ELR (cell line): Measurements from ENCODE around the gene BLNK.
"Not testable (repeated sequence)": the region's sequence is repeated elsewhere in the genome, so short reads cannot be mapped to it uniquely, and the experiment has no call there.

ENCODE experiments used
- DNase-seq: peaks from one replicate; pipeline ENCODE4 v3.0.0-alpha.2; 2015; ENCODE audit warnings: low read depth

Gene BLNK

DNA sequence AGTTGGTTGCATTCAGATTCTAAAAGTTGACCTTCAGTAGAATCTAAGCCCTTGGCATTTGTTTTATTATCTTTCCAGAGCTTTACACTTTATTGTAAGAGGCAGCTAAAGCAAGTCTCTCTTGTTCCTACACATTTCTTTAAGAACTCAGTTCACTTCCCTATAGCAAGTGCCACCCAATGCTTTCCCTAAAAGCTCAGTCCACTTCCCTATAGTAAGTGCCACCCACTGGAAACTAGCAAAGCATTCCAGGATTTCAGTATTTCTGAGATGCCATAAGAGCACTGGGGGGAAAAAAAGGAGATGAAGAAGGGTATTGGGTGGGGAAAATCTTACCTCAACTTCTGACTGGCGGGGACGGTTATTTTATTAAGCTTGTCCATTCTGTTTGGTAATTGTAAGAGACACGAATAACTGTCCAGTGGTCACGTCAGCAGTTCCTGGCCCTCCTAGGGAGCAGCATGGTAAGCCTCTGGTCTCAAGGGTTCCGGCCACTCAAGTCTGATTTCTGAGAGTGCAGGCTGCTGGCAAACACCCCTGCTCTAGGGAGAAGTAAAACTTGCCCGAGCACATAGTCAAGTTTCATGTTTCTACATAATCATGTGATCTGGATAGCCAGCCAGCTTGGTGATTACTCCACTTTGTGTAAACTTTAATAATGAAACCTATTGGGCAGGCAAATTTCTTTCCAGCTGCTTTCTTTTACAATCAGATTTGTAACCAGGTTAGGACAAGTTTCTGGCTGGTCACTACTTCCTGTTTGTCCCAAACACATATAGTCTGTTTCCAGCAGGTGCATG, at the start of gene BLNK:
BLNK (minus strand) TSS at position 554 of the 800 bp plus-strand sequence; CDS start at position 383, 171 bp downstream.
- DNase-seq: no peak

DNA sequence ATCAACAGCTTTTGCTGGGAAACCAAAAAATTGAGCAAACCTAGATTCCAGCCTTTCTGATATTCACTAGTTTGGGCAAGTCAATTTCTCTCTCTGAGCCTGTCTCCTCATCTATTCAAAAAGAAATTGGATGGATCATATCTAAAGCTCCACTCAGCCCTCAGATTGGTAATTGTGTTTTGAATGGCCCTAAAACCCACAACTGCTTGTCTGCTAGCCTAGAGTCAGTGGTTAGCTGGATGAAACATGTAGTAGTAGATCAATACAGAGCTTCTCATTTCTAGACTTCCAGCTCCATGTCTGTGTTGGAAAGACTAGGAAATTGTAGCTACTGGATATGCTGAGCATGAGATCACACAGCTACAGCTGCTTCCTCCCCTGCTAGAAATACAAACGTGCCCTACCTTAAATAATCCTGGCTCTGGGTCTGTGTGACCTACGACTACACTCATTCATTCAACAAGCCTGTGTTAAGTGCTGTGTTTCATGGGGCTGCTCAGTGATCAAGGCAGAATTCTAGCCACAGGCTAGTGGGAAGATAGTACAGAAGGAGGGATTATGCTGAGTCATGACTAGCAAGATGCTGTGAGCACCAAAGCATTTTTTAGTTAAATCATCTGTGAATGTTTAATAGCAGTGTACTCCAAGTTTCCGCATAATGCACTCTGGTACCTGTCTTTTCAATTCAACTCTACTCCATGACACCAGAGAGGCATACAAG, 48.5 kb upstream of the BLNK start:
- DNase-seq: no peak

DNA sequence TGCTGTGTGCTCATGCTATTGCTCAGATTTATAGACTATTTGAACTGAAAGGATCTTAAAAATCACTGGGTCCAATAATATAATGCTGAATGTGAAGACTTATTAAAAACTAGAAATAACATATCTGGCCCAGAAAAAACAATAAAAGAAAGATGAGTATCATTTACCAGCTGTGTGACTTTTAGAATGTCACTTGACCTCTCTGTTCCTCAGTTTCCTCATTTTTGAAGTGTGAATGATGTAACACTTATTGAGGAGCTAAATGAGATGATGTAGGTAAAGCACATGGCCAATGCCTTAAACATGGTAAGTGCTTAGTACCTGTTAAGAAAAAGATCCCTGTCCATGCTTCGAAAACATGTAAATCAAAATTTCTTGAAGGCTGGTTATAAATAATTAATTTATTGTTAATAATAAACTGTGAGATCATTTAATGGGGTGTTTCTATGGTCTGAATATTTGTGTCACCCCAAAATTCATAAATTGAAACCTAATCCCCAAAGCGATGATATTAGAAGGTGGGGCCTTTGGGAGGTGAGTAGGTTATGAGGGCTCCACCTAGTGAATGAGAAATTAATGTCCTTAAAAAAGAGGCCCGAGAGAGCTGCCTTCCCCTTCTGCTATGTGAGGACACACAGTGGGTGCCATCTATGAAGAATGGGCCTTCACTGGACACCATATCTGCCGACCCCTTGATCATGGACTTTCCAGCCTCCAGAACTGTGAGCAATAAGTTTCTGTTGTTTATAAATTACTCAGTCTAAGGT, 45.9 kb upstream of the BLNK start:
- DNase-seq: no peak

DNA sequence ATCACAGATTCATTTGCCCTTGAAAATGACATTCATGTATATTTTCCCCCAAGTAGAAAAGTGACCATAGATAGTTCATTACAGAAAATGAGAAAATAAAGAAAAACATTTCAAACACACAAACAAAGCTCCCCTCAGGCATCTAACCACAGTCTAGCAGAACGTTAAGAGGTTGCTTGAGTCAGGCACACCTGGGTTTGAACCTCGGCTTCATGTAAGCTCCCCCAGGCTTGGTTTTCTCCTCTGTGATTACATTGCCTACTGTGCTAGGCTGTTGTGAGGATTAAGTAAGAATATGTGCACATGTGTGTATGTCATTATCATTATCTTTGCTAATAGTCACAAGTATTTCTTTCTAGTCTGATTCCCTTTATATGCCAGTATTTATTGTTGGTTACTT, 42.0 kb upstream of the BLNK start:
- no peak for DNase-seq

DNA sequence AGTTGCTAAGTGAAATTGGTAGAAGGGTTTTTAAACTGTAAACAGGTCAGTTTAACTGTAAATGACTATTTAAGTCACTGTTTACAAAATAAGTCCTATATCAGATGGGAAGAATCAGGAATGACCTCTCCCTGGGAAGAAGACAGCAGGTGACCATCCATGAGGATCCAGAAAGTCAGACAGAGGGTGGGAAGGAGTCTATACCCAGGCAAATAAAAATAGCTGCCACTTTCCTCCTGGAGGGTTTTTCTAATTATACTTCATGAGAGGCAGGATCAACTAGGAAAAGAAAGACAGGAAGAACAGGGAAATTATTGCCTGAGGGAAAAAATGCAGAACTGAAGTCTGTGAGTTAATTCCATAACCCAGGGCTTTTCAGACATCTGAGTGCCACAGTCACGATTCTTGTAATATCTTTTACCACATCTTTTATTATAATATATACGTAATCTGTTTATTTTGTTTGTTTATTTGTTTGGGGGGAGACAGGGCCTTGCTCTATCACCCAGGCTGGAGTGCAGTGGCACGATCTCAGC, 39.9 kb upstream of the BLNK start:
- no peak for DNase-seq

DNA sequence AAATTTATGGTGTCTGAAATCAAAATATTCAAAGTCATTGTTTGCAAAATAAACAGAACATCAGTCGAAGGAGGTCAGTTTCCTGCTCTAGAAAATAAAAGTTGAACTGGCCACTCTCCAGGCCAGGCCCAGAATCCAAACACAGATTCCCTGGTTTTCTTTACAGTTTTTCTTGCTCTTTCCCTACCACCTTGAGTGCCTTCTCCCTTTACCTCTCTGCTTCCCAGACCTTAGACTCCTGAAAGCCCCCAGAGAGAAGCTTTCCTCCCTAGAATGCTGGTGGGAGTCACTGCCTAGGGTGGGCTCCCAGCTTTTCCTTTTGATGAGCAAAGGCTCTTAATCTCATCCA, 38.9 kb upstream of the BLNK start:
- DNase-seq: no peak

DNA sequence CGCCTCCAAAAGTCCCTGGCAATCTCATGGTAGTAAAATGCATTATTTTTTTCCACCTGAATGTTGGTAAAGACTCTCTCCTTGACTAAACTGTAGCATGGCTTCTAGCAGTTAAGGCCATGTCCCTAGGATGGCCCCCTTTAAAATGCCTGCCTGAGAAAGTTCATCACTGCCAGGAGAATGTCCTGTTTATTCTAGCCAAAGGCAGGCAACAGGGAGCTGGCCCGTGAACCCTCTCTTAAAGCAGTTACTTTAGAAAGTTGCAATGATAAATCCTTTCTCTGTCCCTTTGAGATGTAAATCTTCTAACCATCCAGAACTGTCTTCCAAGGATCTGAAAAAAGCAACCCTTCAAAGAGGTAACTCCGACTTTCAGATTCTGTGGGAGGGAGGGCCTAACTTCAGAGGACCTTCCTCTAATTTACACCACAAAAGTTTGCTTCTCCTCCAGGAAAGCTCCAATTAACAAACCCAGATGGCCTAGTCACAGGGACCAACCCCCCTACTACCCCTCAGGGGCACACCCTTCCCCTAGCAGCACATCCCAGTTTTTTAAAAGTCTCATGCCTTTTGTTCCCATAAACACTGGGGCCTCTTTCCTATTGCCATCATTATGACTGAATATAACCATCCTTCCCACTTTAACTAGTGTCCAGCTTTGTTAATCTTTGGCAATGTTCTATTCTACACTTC, 38.4 kb upstream of the BLNK start:
- no peak for DNase-seq

DNA sequence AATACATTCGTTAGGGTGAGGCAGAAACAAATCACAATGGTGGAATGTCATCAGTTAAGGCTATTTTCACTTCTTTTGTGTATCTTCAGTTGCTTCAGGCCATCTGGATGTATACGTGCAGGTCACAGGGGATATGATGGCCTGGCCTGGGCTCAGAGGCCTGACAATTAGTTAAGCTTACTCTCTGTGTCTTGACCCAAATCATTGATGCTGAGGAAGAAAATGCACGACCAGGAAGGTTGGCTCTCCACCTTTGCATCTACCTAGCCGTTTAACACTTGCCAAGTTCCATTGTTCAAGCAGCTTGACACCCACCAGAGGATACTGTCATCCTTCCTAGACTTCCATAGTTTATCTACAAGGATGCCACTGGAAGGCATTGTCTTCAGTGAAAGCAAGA, 37.5 kb upstream of the BLNK start:
- not testable (repeated sequence) for DNase-seq

DNA sequence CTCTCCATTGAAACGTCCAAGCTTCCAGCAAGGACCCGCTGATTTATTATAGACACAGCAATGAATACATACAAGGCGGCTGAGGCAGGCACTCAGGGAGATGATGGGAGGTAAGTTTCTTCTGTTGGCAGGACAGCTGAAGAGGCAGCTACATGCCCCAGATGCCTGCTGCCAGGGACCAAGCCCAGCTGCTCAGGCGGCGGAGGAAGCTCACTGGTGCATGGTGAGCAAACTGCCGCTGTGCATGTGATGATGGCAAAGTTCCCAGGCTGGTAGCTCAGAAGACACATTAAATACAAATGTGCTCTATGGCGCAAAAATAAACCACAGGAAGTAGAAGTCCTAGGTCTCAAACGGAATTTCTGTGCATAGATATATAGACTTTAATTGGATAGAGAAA, 35.1 kb upstream of the BLNK start:
- no peak for DNase-seq

DNA sequence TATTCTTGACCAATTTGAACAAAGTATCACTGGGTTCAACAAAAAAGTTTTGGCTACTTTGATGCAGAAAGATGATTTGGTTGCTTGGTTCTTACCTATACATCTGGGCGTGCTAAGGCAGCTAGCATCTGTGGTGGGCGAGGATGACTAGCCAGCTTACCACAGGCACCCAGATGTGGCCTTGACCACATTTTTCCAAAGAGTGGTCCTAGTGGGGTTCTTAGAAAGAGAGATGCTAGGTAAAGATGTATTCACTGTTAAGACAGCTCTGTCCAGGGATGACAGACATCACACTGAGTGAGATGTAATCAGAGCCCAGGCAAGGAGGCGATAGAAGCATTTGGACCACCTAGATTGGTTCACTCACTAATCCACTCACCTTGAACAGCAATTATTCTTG, 33.6 kb upstream of the BLNK start:
- no peak for DNase-seq

DNA sequence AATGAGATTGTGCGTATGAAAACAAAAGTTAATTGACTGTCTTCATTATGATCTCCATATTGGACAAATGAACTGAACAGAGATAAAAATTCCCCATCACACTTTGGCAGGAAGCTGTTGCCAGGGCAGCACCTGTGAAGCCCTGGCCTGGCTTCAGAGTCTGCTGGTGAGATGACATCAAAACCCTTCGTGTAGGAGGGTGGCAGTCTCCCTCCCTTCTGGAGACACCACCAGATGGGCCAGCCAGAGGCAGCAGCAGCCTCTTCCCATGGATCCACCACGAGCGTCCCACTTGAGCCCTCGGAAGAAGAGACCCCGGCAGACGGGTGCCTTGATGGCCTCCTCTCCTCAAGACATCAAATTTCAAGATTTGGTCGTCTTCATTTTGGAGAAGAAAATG, 32.9 kb upstream of the BLNK start, which contains the start of gene DNTT:
DNTT (plus strand) TSS at position 205 of the 400 bp plus-strand sequence; CDS start at position 269, 64 bp downstream.
- DNase-seq: no peak

DNA sequence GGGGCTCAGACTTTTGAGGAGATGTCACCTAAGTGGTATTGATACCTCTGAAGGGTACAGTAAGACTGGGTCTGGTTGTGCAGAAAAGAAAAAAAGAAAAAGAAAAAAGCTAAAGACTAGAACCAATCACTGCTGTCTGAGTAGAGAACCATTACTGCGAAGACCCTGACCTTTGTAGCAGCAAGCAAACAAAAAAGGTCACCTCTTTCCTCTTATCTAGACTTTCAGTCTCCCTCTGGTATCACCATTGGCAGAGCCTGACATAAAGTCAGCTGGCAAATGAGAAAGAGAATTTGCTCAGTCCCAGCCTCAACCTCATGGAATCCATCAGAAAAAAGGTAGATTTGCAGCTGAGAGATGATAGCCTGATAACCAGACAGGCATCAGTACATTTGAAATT, 30.2 kb upstream of the BLNK start:
- DNase-seq: no peak

DNA sequence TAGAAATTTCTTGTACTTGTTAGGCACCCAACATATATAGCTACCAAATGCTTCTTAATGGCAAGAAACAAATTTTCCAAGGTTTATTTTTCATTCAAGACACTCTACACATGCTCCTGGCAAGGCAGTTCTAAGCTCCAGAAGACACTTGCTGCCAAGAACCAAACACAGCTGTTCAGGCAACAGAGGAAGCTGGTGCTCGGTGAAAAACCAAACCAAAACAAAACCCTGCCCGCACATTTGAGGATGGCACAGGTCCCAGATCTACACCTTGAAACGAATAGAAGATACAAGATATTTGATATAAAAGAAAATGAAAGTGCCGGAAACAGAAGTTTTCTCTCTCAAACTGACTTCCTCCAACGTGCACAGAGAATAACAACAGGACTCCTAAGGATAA, 28.0 kb upstream of the BLNK start:
- DNase-seq: no peak

DNA sequence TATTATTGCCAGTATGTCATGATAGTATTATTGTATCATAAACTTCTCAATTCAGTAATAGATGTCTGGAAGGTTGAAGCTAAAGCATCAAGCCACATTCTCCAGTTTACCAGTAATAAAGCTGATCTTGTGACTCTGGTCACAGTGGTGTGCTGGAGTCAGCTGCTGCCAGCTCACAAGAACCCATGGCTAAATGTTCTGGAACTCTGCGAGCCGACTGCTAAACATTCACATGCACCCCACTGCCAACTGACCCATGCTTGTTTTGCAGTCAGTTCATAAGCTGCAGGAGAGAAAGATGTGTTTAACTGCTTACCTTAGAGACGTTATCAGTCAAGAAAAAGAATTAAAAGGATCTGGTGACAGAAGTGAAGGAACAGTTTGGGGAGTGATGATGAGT, 27.0 kb upstream of the BLNK start:
- DNase-seq: no peak

DNA sequence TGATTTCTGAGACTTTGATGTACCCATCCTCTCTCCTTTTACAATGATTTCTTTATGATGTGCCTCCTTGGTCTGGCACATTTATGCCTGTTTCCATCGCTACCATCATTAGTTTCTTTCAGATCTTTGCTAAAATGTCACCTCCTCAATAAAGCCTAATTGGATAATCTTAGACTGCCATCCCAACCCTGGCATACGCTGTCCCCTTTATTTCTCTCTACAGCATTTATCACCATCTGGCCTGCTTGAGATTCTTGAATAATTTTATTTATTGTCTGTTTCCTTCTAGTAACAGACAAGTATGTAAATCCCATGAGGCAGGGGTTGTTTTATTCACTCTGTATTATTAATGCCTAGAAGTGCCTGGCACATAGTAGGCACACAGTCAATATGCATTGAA, 26.1 kb upstream of the BLNK start:
- DNase-seq: no peak

DNA sequence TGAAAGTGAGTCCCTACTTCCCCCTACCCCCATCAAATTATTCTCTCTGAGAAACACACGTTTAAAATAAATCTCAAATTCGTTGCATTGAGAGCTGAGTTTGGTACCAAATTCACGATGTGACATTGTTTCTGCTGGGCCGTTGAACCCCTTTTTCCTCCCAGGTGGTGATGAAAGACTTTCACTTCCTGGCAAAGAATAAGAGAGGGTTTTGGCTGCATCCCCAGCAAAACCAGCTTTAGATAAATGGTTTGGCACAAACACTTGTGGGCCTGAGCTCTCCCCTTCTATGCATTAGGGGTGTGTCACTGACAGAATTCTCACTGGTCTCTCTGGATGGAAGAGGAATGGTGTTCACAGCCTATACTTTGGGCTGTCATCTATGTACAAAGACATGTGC, 24.1 kb upstream of the BLNK start:
- DNase-seq: no peak

DNA sequence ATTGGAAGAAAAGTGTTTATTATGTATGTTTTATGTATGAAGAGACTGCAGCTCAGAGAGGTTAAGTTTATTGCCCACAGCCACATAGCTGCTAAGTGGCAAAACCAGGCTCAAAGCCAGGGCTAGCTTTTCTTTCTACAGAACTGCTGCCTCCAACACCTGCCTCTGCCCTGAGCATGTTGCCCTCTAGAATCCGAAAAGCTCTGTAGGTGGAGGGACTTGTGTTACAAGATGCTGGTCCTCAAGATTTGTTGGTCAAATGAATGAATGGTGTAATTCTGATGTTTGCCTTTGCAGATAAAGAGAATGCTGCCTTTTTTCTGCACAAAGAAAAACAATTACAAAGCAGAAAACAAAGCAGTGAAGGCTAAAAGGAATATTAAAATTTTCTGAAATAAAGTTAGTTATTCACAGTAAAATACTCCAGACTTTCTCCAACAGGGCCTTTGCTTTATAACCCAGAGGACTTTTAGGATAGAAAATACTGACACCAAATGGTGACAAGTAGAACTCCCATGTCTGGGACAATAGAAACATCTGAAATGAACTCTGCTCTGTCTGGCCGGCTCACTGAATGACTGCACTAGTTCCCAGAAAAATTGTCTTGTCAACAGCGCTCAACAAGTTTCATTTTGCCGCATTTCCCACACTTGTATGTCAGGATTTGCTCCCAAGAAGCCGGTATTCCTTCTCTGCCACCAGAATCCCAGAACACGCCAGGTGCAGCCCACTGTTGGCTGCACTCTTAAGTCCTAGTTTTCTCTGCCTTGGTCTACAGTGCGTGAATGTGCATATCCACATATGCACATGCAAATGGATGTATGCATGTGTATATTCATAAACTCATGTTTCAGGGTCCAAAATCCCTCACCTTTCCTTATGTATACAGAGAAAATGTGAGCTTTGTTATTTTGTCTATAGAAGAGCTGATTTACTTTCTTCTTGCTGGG, 21.9 kb upstream of the BLNK start:
- peak; percentile 55 for DNase-seq

DNA sequence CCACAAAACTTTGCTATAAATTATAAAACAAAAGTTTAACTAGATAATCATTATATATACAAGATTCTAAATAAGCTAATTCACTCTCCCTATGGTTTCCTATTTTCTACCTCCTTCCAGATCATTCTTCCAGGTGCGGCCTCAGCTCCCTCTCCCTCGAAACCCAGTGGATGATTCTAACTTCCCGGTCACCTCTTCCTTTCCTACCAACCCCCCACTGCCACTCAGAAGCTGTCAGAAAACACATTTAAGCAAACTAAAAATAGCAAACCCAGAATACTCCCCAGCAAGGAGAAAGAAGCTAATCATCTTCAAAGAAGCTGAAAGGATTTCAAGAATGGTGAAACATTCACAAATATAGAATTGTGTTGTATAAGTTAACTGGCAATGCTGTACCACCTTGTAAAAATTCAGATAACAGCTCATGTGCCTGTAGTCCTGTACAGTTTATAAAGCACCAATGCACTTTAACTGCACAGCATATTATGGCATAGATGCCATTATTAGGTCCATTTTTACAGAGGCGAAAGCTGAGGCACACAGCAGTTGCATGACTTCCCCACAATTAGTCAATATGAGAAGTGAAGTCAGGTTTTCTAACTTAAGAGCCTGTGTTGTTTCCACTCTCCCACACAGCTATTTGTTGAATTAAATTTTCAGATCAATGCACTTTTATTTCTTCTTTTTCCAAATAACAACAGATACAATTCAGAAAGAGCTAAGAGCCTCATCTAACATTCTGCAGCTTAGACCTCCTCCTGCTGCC, 19.2 kb upstream of the BLNK start:
- DNase-seq: no peak

DNA sequence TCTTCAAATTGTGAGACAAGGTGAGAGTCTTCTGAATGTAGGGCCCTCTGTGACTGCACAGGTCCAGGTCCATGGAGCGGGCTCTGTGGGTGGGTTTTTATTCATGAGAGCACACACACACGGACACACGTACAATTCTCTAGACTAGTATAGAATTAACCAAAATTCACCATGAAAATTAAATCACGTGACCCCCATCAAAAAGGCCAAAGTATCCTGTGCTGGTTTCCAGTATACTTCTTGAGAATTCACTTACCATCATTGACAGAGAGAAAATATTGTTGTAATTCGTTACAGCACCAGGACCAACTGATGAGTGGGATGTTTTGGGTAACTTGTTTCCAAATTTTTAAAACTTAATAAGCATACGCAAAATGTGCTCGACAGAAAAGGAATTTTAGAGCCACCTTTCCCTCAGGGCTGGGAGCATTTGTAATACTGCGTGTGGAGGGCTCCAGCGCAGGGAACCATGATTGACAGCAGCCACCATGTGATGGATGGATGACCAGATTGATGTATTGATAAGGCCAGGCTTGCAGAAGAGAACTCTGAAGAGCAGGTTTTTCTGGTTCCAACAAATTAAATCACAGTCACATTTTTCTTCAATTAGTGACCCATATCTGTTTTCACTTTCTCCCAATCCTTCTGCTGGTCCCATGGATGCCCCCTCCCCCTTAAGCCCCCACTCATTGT, 18.0 kb upstream of the BLNK start:
- no peak for DNase-seq
